ENCODE measurements around the gene TMPRSS13.

GRCh38 chr11:117872420-117872961 lies 56.7 kb downstream of the TMPRSS13 start:
- TF ChIP-seq TAF1 (IDR thresholded peaks at IDR 0.05; ENCODE audit: borderline replicate concordance, insufficient read depth, low read length) (no peak), REST (IDR thresholded peaks at IDR 0.05; ENCODE audit: insufficient read depth in 1 of 2, low read depth in 2 of 2, low read length in 2 of 2) (no peak)

All from PFSK-1 (cell line).